ENCODE measurements around the gene ATOX1. TPM values are rescaled to one million over a fixed set of nuclear protein-coding genes. Genes with fewer than 3 reads are reported as not detected.

The ATOX1 gene
- total RNA-seq, 1 experiment from 2014 or later: 202 TPM

DNA sequence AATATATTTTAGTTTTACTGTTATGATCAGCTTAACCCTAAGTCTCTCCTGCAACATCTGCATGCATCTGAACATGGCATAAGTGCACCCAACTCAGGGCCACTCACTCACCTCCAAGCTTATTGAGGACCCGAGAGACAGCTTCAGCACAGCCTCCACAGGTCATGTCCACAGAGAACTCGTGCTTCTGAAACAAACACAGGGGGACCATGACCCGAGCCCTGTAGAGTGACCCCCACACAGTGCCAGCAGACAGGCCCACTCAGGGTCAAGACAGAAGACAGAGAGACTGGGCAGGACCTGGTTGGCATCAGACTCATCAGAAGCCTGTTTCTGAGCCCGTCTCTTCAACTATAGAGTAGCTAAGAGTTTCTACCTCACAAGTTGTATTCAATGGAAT lies 6.8 kb downstream of the ATOX1 start:
- no peak overlapping the region for H3K4me3 ChIP-seq (ENCODE audit: low read depth in 2 of 2, low read length in 2 of 2)
- H3K9me3 ChIP-seq (ENCODE audit: control insufficient read depth, insufficient read depth, low read depth, low read length): no peaks in the 10 kb centered on the region
- no peak for DNase-seq (ENCODE audit: low read depth, low spot score)
- intact Hi-C loops (cut with micrococcal nuclease; ENCODE audit: unreplicated experiment) (no loop called here), in situ Hi-C loops (cut with HindIII; ENCODE audit: low pct_unique_long_range_greater_than_20kb, low sequenced_read_pairs) (no loop called here)
- H3K27ac ChIP-seq (ENCODE audit: low read length): no peak overlapping the region
- POLR2A ChIA-PET: interaction anchor here (0.7 kb wide), 1 partner anchor 50 kb away, joined by 12 read pairs; no protein-coding TSS in a partner anchor
- CTCF ChIA-PET: no interaction called here
- peaks cover 14% of the 10 kb centered on the region for H3K4me1 ChIP-seq (ENCODE audit: control insufficient read depth, insufficient read depth, low read length)
- ATAC-seq: no peak
- H3K27me3 ChIP-seq (ENCODE audit: control insufficient read depth, insufficient read depth, low read length): no peaks in the 10 kb centered on the region
- no peak for TF ChIP-seq SIN3A (IDR thresholded peaks at IDR 0.05; ENCODE audit: borderline replicate concordance, insufficient read depth, low read depth, low read length)
- TF ChIP-seq REST (IDR thresholded peaks at IDR 0.05; ENCODE audit: insufficient read depth in 1 of 2, low read depth in 2 of 2, low read length in 1 of 2): no peak
- TF ChIP-seq, protein P1, sequence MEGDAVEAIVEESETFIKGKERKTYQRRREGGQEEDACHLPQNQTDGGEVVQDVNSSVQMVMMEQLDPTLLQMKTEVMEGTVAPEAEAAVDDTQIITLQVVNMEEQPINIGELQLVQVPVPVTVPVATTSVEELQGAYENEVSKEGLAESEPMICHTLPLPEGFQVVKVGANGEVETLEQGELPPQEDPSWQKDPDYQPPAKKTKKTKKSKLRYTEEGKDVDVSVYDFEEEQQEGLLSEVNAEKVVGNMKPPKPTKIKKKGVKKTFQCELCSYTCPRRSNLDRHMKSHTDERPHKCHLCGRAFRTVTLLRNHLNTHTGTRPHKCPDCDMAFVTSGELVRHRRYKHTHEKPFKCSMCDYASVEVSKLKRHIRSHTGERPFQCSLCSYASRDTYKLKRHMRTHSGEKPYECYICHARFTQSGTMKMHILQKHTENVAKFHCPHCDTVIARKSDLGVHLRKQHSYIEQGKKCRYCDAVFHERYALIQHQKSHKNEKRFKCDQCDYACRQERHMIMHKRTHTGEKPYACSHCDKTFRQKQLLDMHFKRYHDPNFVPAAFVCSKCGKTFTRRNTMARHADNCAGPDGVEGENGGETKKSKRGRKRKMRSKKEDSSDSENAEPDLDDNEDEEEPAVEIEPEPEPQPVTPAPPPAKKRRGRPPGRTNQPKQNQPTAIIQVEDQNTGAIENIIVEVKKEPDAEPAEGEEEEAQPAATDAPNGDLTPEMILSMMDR (IDR thresholded peaks at IDR 0.05): no peak
- TF ChIP-seq POLR2AphosphoS5 (IDR thresholded peaks at IDR 0.05; ENCODE audit: low read depth, low read length): no peak
- H3K36me3 ChIP-seq (ENCODE audit: control insufficient read depth, insufficient read depth, low read length): peaks cover 5% of the 10 kb centered on the region
- no TSS peak for BruUV-seq (replicated peaks)

- no peak for ATAC-seq
- Histone ChIP-seq H3K9me3 (ENCODE audit: control insufficient read depth, insufficient read depth, low read depth, low read length) (no peaks in the 10 kb centered on the region), H3K27ac (ENCODE audit: low read length) (no peak overlapping the region), H3K4me1 (ENCODE audit: control insufficient read depth, insufficient read depth, low read length) (peaks cover 12% of the 10 kb centered on the region), H3K27me3 (ENCODE audit: control insufficient read depth, insufficient read depth, low read length) (no peaks in the 10 kb centered on the region), H3K36me3 (ENCODE audit: control insufficient read depth, insufficient read depth, low read length) (peaks cover 5% of the 10 kb centered on the region), H3K4me3 (ENCODE audit: low read depth in 2 of 2, low read length in 2 of 2) (no peak overlapping the region)
- CTCF ChIA-PET: no interaction called here
- intact Hi-C loops (cut with micrococcal nuclease; ENCODE audit: unreplicated experiment) (no loop called here), in situ Hi-C loops (cut with HindIII; ENCODE audit: low pct_unique_long_range_greater_than_20kb, low sequenced_read_pairs) (no loop called here)
- TF ChIP-seq REST (IDR thresholded peaks at IDR 0.05; ENCODE audit: insufficient read depth in 1 of 2, low read depth in 2 of 2, low read length in 1 of 2) (no peak), TCF7L2 (IDR thresholded peaks at IDR 0.05; ENCODE audit: low read depth, low read length) (no peak)
- no TSS peak for BruUV-seq (replicated peaks)
- no peak for DNase-seq (ENCODE audit: low read depth, low spot score)
- POLR2A ChIA-PET: interaction anchor here (0.7 kb wide), 1 partner anchor 50 kb away, joined by 12 read pairs; no protein-coding TSS in a partner anchor
Observed at GRCh38 chr5:151751091-151751490, 7.3 kb downstream of the ATOX1 start.
